Measurements from ENCODE around the gene LOXHD1. TPM values are rescaled to one million over a fixed set of nuclear protein-coding genes. Genes with fewer than 3 reads are reported as not detected.

Gene LOXHD1
- total RNA-seq, 4 donors from 2014 or later = 0.62 TPM; not detected in 3

GRCh38 chr18:46590103-46590502 lies 66.9 kb downstream of the LOXHD1 start:
- intact Hi-C loops (cut with DNase I; ENCODE audit: low total_unique reads) = no loop called here
- TF ChIP-seq, protein P1, sequence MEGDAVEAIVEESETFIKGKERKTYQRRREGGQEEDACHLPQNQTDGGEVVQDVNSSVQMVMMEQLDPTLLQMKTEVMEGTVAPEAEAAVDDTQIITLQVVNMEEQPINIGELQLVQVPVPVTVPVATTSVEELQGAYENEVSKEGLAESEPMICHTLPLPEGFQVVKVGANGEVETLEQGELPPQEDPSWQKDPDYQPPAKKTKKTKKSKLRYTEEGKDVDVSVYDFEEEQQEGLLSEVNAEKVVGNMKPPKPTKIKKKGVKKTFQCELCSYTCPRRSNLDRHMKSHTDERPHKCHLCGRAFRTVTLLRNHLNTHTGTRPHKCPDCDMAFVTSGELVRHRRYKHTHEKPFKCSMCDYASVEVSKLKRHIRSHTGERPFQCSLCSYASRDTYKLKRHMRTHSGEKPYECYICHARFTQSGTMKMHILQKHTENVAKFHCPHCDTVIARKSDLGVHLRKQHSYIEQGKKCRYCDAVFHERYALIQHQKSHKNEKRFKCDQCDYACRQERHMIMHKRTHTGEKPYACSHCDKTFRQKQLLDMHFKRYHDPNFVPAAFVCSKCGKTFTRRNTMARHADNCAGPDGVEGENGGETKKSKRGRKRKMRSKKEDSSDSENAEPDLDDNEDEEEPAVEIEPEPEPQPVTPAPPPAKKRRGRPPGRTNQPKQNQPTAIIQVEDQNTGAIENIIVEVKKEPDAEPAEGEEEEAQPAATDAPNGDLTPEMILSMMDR (IDR thresholded peaks at IDR 0.05) = no peak
- TF ChIP-seq POLR2A (IDR thresholded peaks at IDR 0.05) = no peak
- H3K4me1 ChIP-seq = no peaks in the 10 kb centered on the region
- no peak for DNase-seq
- no peaks in the 10 kb centered on the region for H3K36me3 ChIP-seq
- no peak overlapping the region for H3K4me3 ChIP-seq
- H3K9me3 ChIP-seq = no peaks in the 10 kb centered on the region
- no peak overlapping the region for H3K27ac ChIP-seq
- no peaks in the 10 kb centered on the region for H3K27me3 ChIP-seq

- intact Hi-C loops (cut with DNase I; ENCODE audit: low total_unique reads) = no loop called here
- Histone ChIP-seq H3K36me3 (no peaks in the 10 kb centered on the region), H3K27ac (no peak overlapping the region), H3K4me3 (no peak overlapping the region), H3K27me3 (no peaks in the 10 kb centered on the region), H3K4me1 (no peaks in the 10 kb centered on the region), H3K9me3 (no peaks in the 10 kb centered on the region)
- no peak for DNase-seq
- TF ChIP-seq POLR2A (IDR thresholded peaks at IDR 0.05) = no peak
- TF ChIP-seq, protein P1 (IDR thresholded peaks at IDR 0.05) = no peak
Observed at GRCh38 chr18:46588971-46589660, 67.9 kb downstream of the LOXHD1 start.

DNA sequence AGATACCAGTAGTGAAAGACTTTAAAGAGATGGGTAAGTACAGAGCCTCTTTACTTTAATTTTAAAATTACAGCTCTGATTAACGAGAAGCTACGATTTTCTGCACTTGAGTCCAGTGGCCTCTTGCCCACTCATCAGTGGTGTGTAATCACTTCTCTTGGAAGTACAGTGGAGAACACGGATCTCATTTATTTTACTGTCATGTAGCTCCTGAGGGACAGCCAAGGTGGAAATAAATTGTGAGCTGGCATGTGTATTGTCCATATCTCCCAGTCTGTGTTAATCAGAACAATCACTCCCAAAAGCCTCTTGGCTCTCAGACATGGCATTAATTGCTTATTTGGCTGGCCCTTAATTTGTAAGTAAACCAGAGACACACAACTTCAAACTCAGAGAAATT lies 69.4 kb downstream of the LOXHD1 start:
- H3K27me3 ChIP-seq = no peaks in the 10 kb centered on the region
- TF ChIP-seq, protein P1 (IDR thresholded peaks at IDR 0.05) = no peak
- TF ChIP-seq POLR2A (IDR thresholded peaks at IDR 0.05) = no peak
- H3K36me3 ChIP-seq = no peaks in the 10 kb centered on the region
- no peak for DNase-seq
- H3K4me3 ChIP-seq = no peak overlapping the region
- H3K4me1 ChIP-seq = no peaks in the 10 kb centered on the region
- intact Hi-C loops (cut with DNase I; ENCODE audit: low total_unique reads) = no loop called here
- H3K27ac ChIP-seq = no peak overlapping the region
- H3K9me3 ChIP-seq = no peaks in the 10 kb centered on the region

- Histone ChIP-seq H3K4me1 (no peaks in the 10 kb centered on the region), H3K9me3 (peaks cover 0 to 8% of the 10 kb centered on the region in 2 donors), H3K27me3 (no peaks in the 10 kb centered on the region), H3K36me3 (no peaks in the 10 kb centered on the region), H3K27ac (no peak overlapping the region), H3K4me3 (no peak overlapping the region)
- no peak for DNase-seq
- intact Hi-C loops (cut with DNase I; ENCODE audit: low total_unique reads) = no loop called here
- no peak for TF ChIP-seq POLR2A (IDR thresholded peaks at IDR 0.05)
- TF ChIP-seq, protein P1 (IDR thresholded peaks at IDR 0.05) = no peak
Observed at GRCh38 chr18:46583711-46584110, 73.3 kb downstream of the LOXHD1 start.

GRCh38 chr18:46581648-46582047 lies 75.4 kb downstream of the LOXHD1 start:
- intact Hi-C loops (cut with DNase I; ENCODE audit: low total_unique reads) = no loop called here

More at GRCh38 chr18:46581648-46582047, 75.4 kb downstream of the LOXHD1 start:
- TF ChIP-seq, protein P1 (IDR thresholded peaks at IDR 0.05) = no peak
- TF ChIP-seq POLR2A (IDR thresholded peaks at IDR 0.05) = no peak
- H3K36me3 ChIP-seq = no peaks in the 10 kb centered on the region
- no peak overlapping the region for H3K27ac ChIP-seq
- peaks cover 0 to 8% of the 10 kb centered on the region in 2 donors for H3K9me3 ChIP-seq
- no peak for DNase-seq
- no peak overlapping the region for H3K4me3 ChIP-seq
- no peaks in the 10 kb centered on the region for H3K4me1 ChIP-seq
- no peaks in the 10 kb centered on the region for H3K27me3 ChIP-seq

Measured in uterus (tissue), 4 donors.